Mesendoderm (in vitro differentiated cells): ENCODE data around the gene ANKS1B.

ENCODE experiments used
- DNase-seq: peaks from one replicate; pipeline ENCODE4 v3.0.0; 2013
- H2AK5ac ChIP-seq: 2 replicates; pipeline ENCODE4 v1.6.1; 2013; ENCODE audit warnings: low read length, inconsistent platforms
- H2BK120ac ChIP-seq: 2 replicates; pipeline ENCODE4 v1.6.1; 2013; ENCODE audit warnings: low read depth, mild to moderate bottlenecking, low read length, moderate library complexity, mixed read lengths
- H2BK15ac ChIP-seq: replicated peaks from 2 replicates; pipeline ENCODE4 v1.6.1; 2013; ENCODE audit warnings: low read depth, mild to moderate bottlenecking, moderate library complexity
- H2BK5ac ChIP-seq: 2 replicates; pipeline ENCODE4 v1.6.1; 2013; ENCODE audit warnings: low read length, inconsistent platforms
- H3K18ac ChIP-seq: 2 replicates; pipeline ENCODE4 v1.6.1; 2013; ENCODE audit warnings: mild to moderate bottlenecking, low read length, mixed read lengths
- H3K23ac ChIP-seq: one replicate; pipeline ENCODE4 v1.6.1; 2013; ENCODE audit warnings: low read length
- H3K27ac ChIP-seq: 2 replicates; pipeline ENCODE4 v1.5.1; 2013; ENCODE audit warnings: low read depth, mild to moderate bottlenecking, inconsistent platforms, low read length, moderate library complexity
- H3K27me3 ChIP-seq: 2 replicates; pipeline ENCODE4 v1.6.1; 2013; ENCODE audit warnings: low read length, control low read depth, mild to moderate bottlenecking, inconsistent platforms; ENCODE audit not compliant: insufficient read depth, poor library complexity
- H3K36me3 ChIP-seq: 2 replicates; pipeline ENCODE4 v1.6.1; 2013; ENCODE audit warnings: low read length, inconsistent platforms; ENCODE audit not compliant: control insufficient read depth, insufficient read depth
- H3K4ac ChIP-seq: one replicate; pipeline ENCODE4 v1.6.1; 2013; ENCODE audit warnings: low read depth, mild to moderate bottlenecking, low read length, moderate library complexity
- H3K4me1 ChIP-seq: 2 replicates; pipeline ENCODE4 v1.6.1; 2013; ENCODE audit warnings: low read depth, low read length, inconsistent platforms; ENCODE audit not compliant: control insufficient read depth
- H3K4me2 ChIP-seq: 2 replicates; pipeline ENCODE4 v1.6.1; 2013; ENCODE audit warnings: low read length
- H3K4me3 ChIP-seq: 2 replicates; pipeline ENCODE4 v1.5.1; 2013; ENCODE audit warnings: mild to moderate bottlenecking, low read length
- H3K56ac ChIP-seq: one replicate; pipeline ENCODE4 v1.6.1; 2013; ENCODE audit warnings: low read length
- H3K79me1 ChIP-seq: 2 replicates; pipeline ENCODE4 v1.6.1; 2013; ENCODE audit warnings: low read length, inconsistent platforms
- H3K79me2 ChIP-seq: 2 replicates; pipeline ENCODE4 v1.6.1; 2013; ENCODE audit warnings: mild to moderate bottlenecking, low read length; ENCODE audit not compliant: control insufficient read depth, insufficient read depth
- H3K9ac ChIP-seq: 2 replicates; pipeline ENCODE4 v1.6.1; 2013; ENCODE audit warnings: low read length, inconsistent platforms
- H4K5ac ChIP-seq: one replicate; pipeline ENCODE4 v1.6.1; 2013; ENCODE audit warnings: low read length
- H4K8ac ChIP-seq: one replicate; pipeline ENCODE4 v1.6.1; 2013; ENCODE audit warnings: low read depth, mild to moderate bottlenecking, control low read depth, low read length, moderate library complexity
- WGBS: extraction: QIAGEN DNeasy Blood & Tissue Kit; methylation state at CpG from one replicate; pipeline ENCODE4 v1.1.7; 2013; ENCODE audit warnings: low lambda C conversion rate, missing lambda C conversion rate; ENCODE audit not compliant: insufficient coverage; ENCODE audit errors: extremely low coverage; 5-methylcytosine and 5-hydroxymethylcytosine counted together

The ANKS1B gene

GRCh38 chr12:99176871-99177270 is 807.9 kb downstream of the ANKS1B start:
- no peak overlapping the region for H3K4ac ChIP-seq
- no peak overlapping the region for H4K8ac ChIP-seq
- H3K79me2 ChIP-seq, result no peaks in the 10 kb centered on the region
- H2BK120ac ChIP-seq, result no peak overlapping the region
- no peaks in the 10 kb centered on the region for H3K79me1 ChIP-seq
- no peak overlapping the region for H2BK5ac ChIP-seq
- no peaks in the 10 kb centered on the region for H3K4me1 ChIP-seq
- H3K23ac ChIP-seq, result no peak overlapping the region
- H3K27me3 ChIP-seq, result no peaks in the 10 kb centered on the region
- no peak overlapping the region for H3K9ac ChIP-seq
- no peak overlapping the region for H3K4me2 ChIP-seq
- no peak overlapping the region for H2AK5ac ChIP-seq
- H2BK15ac ChIP-seq, result no peak overlapping the region
- no peak overlapping the region for H3K18ac ChIP-seq
- no peaks in the 10 kb centered on the region for H3K36me3 ChIP-seq
- no peak for DNase-seq
- H4K5ac ChIP-seq, result no peak overlapping the region
- H3K27ac ChIP-seq, result no peak overlapping the region
- no CpG with 5 or more reads among the region's 4 CpGs for WGBS
- H3K56ac ChIP-seq, result no peak overlapping the region
- no peak overlapping the region for H3K4me3 ChIP-seq

DNA sequence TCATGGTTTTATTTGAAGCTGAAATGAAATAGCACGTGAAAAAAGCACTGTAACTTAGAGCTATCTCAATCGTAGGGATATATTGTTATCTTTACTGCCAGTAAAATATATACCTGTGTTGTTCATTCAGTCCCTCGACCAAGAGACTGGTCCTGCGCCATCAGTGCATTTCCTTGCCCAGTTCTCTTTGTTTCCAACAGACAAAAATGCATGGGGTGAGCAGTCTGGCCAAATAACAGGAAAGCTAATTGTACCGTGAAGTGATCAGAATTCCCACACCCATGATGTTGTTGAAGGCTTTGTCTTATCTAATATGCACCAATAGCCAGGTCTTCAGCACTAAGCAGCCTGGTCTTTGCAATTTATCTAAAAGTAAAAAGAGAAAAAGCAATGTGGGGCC is 814.3 kb downstream of the ANKS1B start:
- Histone ChIP-seq H3K79me1 (no peaks in the 10 kb centered on the region), H2BK15ac (no peak overlapping the region), H3K36me3 (no peaks in the 10 kb centered on the region), H3K18ac (no peak overlapping the region), H3K79me2 (no peaks in the 10 kb centered on the region), H4K5ac (no peak overlapping the region), H4K8ac (no peak overlapping the region), H3K4me3 (no peak overlapping the region), H3K56ac (no peak overlapping the region), H3K9ac (no peak overlapping the region), H3K4me2 (no peak overlapping the region), H3K27ac (no peak overlapping the region), H3K4ac (no peak overlapping the region), H2AK5ac (no peak overlapping the region), H3K23ac (no peak overlapping the region), H3K4me1 (no peaks in the 10 kb centered on the region), H2BK5ac (no peak overlapping the region), H2BK120ac (no peak overlapping the region), H3K27me3 (no peaks in the 10 kb centered on the region)
- WGBS, result no CpG with 5 or more reads among the region's 5 CpGs
- DNase-seq, result no peak

- no peak overlapping the region for H3K27ac ChIP-seq
- no peak for DNase-seq
Measured at GRCh38 chr12:99170037-99170436, 814.7 kb downstream of the ANKS1B start.

GRCh38 chr12:99157946-99158345 is 826.8 kb downstream of the ANKS1B start:
- Histone ChIP-seq H2BK5ac (no peak overlapping the region), H3K27ac (no peak overlapping the region), H3K36me3 (no peaks in the 10 kb centered on the region), H2BK120ac (no peak overlapping the region), H3K4me2 (no peak overlapping the region), H2AK5ac (no peak overlapping the region), H3K79me1 (no peaks in the 10 kb centered on the region), H3K27me3 (no peaks in the 10 kb centered on the region), H3K56ac (no peak overlapping the region), H3K79me2 (no peaks in the 10 kb centered on the region), H2BK15ac (no peak overlapping the region), H4K5ac (no peak overlapping the region), H3K4me3 (no peak overlapping the region), H3K9ac (no peak overlapping the region), H3K4ac (no peak overlapping the region), H3K4me1 (no peaks in the 10 kb centered on the region), H3K18ac (no peak overlapping the region), H4K8ac (no peak overlapping the region), H3K23ac (no peak overlapping the region)
- no peak for DNase-seq
- WGBS, result no CpG with 5 or more reads among the region's 1 CpG

More at GRCh38 chr12:99170037-99170436, 814.7 kb downstream of the ANKS1B start:
- Histone ChIP-seq H3K23ac (no peak overlapping the region), H4K8ac (no peak overlapping the region), H3K4me3 (no peak overlapping the region), H2BK120ac (no peak overlapping the region), H3K27me3 (no peaks in the 10 kb centered on the region), H3K9ac (no peak overlapping the region), H3K4ac (no peak overlapping the region), H2BK5ac (no peak overlapping the region), H3K36me3 (no peaks in the 10 kb centered on the region), H3K18ac (no peak overlapping the region), H3K4me2 (no peak overlapping the region), H3K79me1 (no peaks in the 10 kb centered on the region), H4K5ac (no peak overlapping the region), H3K4me1 (no peaks in the 10 kb centered on the region), H2BK15ac (no peak overlapping the region), H2AK5ac (no peak overlapping the region), H3K56ac (no peak overlapping the region), H3K79me2 (no peaks in the 10 kb centered on the region)
- WGBS, result no CpG with 5 or more reads among the region's 2 CpGs

GRCh38 chr12:99154983-99155336 is 829.8 kb downstream of the ANKS1B start:
- H2BK15ac ChIP-seq, result no peak overlapping the region
- WGBS, result no CpG with 5 or more reads among the region's 6 CpGs

GRCh38 chr12:99154216-99154982 is 830.3 kb downstream of the ANKS1B start:
- WGBS, result no CpG with 5 or more reads among the region's 17 CpGs
- H4K5ac ChIP-seq, result no peak overlapping the region
- no peaks in the 10 kb centered on the region for H3K4me1 ChIP-seq
- no peak overlapping the region for H2BK15ac ChIP-seq
- no peak overlapping the region for H2AK5ac ChIP-seq
- H2BK5ac ChIP-seq, result no peak overlapping the region
- H3K9ac ChIP-seq, result no peak overlapping the region
- H3K79me2 ChIP-seq, result no peaks in the 10 kb centered on the region
- no peak overlapping the region for H3K56ac ChIP-seq
- no peak overlapping the region for H2BK120ac ChIP-seq
- H3K36me3 ChIP-seq, result no peaks in the 10 kb centered on the region
- no peak overlapping the region for H3K18ac ChIP-seq
- no peak overlapping the region for H4K8ac ChIP-seq
- H3K23ac ChIP-seq, result no peak overlapping the region
- H3K27ac ChIP-seq, result no peak overlapping the region
- no peaks in the 10 kb centered on the region for H3K27me3 ChIP-seq
- no peaks in the 10 kb centered on the region for H3K79me1 ChIP-seq
- H3K4ac ChIP-seq, result no peak overlapping the region
- no peak overlapping the region for H3K4me2 ChIP-seq
- DNase-seq, result peak; percentile 7
- H3K4me3 ChIP-seq, result no peak overlapping the region

More at GRCh38 chr12:99154983-99155336, 829.8 kb downstream of the ANKS1B start:
- no peaks in the 10 kb centered on the region for H3K79me2 ChIP-seq
- H3K79me1 ChIP-seq, result no peaks in the 10 kb centered on the region
- no peaks in the 10 kb centered on the region for H3K27me3 ChIP-seq
- no peak overlapping the region for H3K9ac ChIP-seq
- no peak overlapping the region for H3K56ac ChIP-seq
- H4K8ac ChIP-seq, result no peak overlapping the region
- no peak overlapping the region for H2BK5ac ChIP-seq
- no peak overlapping the region for H3K23ac ChIP-seq
- H3K4me1 ChIP-seq, result no peaks in the 10 kb centered on the region
- H4K5ac ChIP-seq, result no peak overlapping the region
- no peak for DNase-seq
- no peak overlapping the region for H3K18ac ChIP-seq
- H3K27ac ChIP-seq, result no peak overlapping the region
- H3K4me3 ChIP-seq, result no peak overlapping the region
- H2BK120ac ChIP-seq, result no peak overlapping the region
- no peak overlapping the region for H3K4ac ChIP-seq
- no peak overlapping the region for H2AK5ac ChIP-seq
- H3K4me2 ChIP-seq, result no peak overlapping the region
- no peaks in the 10 kb centered on the region for H3K36me3 ChIP-seq
